ENCODE measurements around the gene RYR1. TPM values are rescaled to one million over a fixed set of nuclear protein-coding genes. Genes with fewer than 3 reads are reported as not detected.

RYR1 gene
- polyA plus RNA-seq, 1 of the 3 experiments (the other 2 are of a cell fraction): under 0.01 TPM

DNA sequence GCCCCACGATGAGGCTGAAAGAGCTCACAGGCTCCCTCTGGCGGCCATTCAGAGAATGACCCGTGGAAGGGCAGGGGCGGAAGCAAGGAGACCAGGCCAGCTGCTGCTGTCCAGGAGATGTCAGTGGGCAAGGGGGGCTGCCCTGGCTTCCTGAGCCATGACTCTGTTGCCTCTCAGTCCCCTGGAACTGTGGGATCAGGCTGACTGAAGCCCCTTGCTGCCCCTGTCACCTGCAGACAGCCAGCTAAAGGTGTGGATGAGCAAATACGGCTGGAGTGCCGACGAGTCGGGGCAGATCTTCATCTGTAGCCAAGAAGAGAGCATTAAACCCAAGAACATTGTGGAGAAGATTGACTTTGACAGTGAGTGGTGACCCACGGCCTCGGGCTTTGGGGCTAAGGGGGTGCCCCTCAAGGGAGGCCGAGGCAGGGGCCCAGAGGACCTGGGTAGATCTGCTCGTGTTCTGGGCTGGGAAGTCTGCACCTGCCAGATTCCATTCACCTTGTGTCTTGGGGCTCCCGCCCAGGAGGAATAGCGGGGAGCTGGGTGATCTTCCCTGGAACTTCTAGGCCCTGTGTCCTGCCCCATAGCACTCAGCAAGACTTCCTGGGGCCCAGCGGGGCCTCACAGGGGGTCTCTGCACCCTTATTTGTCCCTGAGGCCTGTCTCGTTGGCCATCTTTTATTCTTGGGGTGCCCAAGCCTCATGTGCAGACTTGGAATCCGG lies 201.4 kb downstream of the RYR1 start:
- TF ChIP-seq, protein P1, sequence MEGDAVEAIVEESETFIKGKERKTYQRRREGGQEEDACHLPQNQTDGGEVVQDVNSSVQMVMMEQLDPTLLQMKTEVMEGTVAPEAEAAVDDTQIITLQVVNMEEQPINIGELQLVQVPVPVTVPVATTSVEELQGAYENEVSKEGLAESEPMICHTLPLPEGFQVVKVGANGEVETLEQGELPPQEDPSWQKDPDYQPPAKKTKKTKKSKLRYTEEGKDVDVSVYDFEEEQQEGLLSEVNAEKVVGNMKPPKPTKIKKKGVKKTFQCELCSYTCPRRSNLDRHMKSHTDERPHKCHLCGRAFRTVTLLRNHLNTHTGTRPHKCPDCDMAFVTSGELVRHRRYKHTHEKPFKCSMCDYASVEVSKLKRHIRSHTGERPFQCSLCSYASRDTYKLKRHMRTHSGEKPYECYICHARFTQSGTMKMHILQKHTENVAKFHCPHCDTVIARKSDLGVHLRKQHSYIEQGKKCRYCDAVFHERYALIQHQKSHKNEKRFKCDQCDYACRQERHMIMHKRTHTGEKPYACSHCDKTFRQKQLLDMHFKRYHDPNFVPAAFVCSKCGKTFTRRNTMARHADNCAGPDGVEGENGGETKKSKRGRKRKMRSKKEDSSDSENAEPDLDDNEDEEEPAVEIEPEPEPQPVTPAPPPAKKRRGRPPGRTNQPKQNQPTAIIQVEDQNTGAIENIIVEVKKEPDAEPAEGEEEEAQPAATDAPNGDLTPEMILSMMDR (IDR thresholded peaks at IDR 0.05): peak; percentile 91
- TF ChIP-seq SMC3 (IDR thresholded peaks at IDR 0.05; ENCODE audit: low read depth, low read length) (peak; percentile 88), POLR2AphosphoS5 (IDR thresholded peaks at IDR 0.05; ENCODE audit: low read depth, low read length) (no peak; the same call in 1 of the 2 replicates), RAD21 (IDR thresholded peaks at IDR 0.05; ENCODE audit: low read length) (peak; percentile 71), IRF3 (IDR thresholded peaks at IDR 0.05; ENCODE audit: low read depth, low read length) (no peak)
- no peak overlapping the region; a peak in 1 of 4 replicates for H3K4me3 ChIP-seq (ENCODE audit: low read depth in 2 of 2, low read length in 1 of 2)
- WGBS (ENCODE audit: low lambda C conversion rate): 66% methylated on average over 14 of the region's 17 CpGs
- H3K9me2 ChIP-seq: no peaks in the 10 kb centered on the region
- peak; percentile 87 for DNase-seq
- H3K9me3 ChIP-seq: no peaks in the 10 kb centered on the region
- peaks cover 24 to 31% of the 10 kb centered on the region in 2 experiments for H3K36me3 ChIP-seq (replicated peaks in 1 of 2; ENCODE audit: control insufficient read depth in 1 of 2, insufficient read depth in 2 of 2, low read length in 1 of 2)
- H3K9ac ChIP-seq: no peak overlapping the region
- H3K4me1 ChIP-seq (ENCODE audit: control insufficient read depth in 1 of 2, insufficient read depth in 2 of 2, low read depth in 1 of 2, low read length in 1 of 2): no peaks in the 10 kb centered on the region
- ChIA-PET POLR2A (interaction anchor here (1.0 to 1.3 kb wide), 4 partner anchors 13 to 232 kb away, joined by 3 to 8 read pairs (median 5); partner anchors contain the start of gene FAM98C), CTCF (interaction anchor here (0.6 to 8.7 kb wide), 47 partner anchors 8 to 763 kb away, joined by 3 to 73 read pairs (median 4); partner anchors contain the start of genes ACTN4, EIF3K, FAM98C and MRPS12)
- H2AFZ ChIP-seq (ENCODE audit: low read depth): no peak overlapping the region
- H3K4me2 ChIP-seq: no peak overlapping the region
- peaks cover 5% of the 10 kb centered on the region for H3F3A ChIP-seq (replicated peaks; ENCODE audit: insufficient read depth)
- H3K79me2 ChIP-seq (ENCODE audit: insufficient read depth): peaks cover 5% of the 10 kb centered on the region; the same call in 1 of the 2 replicates
- no peak overlapping the region for H3K27ac ChIP-seq (ENCODE audit: low read depth in 2 of 2, low read length in 1 of 2)
- no peaks in the 10 kb centered on the region for H3K27me3 ChIP-seq (ENCODE audit: insufficient read depth)
- no peaks in the 10 kb centered on the region for H4K20me1 ChIP-seq (ENCODE audit: insufficient read depth)

GRCh38 chr19:38635483-38636399 lies 202.2 kb downstream of the RYR1 start:
- Histone ChIP-seq H3K4me1 (ENCODE audit: control insufficient read depth in 1 of 2, insufficient read depth in 2 of 2, low read depth in 1 of 2, low read length in 1 of 2) (no peaks in the 10 kb centered on the region), H3K4me3 (ENCODE audit: low read depth in 2 of 2, low read length in 1 of 2) (no peak overlapping the region), H3K36me3 (replicated peaks in 1 of 2; ENCODE audit: control insufficient read depth in 1 of 2, insufficient read depth in 2 of 2, low read length in 1 of 2) (peaks cover 24 to 27% of the 10 kb centered on the region in 2 experiments), H4K20me1 (ENCODE audit: insufficient read depth) (no peaks in the 10 kb centered on the region), H2AFZ (ENCODE audit: low read depth) (no peak overlapping the region), H3K9ac (no peak overlapping the region), H3K27me3 (ENCODE audit: insufficient read depth) (no peaks in the 10 kb centered on the region), H3K9me3 (no peaks in the 10 kb centered on the region), H3K79me2 (ENCODE audit: insufficient read depth) (peaks cover 5% of the 10 kb centered on the region; the same call in 1 of the 2 replicates), H3K27ac (ENCODE audit: low read depth in 2 of 2, low read length in 1 of 2) (no peak overlapping the region), H3F3A (replicated peaks; ENCODE audit: insufficient read depth) (peaks cover 5% of the 10 kb centered on the region), H3K9me2 (no peaks in the 10 kb centered on the region), H3K4me2 (no peak overlapping the region)
- CTCF ChIA-PET: interaction anchor here (0.7 to 8.7 kb wide), 22 partner anchors 7 to 291 kb away, joined by 3 to 73 read pairs (median 4); partner anchors contain the start of genes ACTN4, EIF3K and FAM98C
- POLR2A ChIA-PET: interaction anchor here (1.3 kb wide), 1 partner anchor 158 kb away, joined by 4 read pairs; no protein-coding TSS in a partner anchor
- DNase-seq: no peak
- WGBS (ENCODE audit: low lambda C conversion rate): 92% methylated on average over 14 of the region's 17 CpGs
- TF ChIP-seq RFX5 (IDR thresholded peaks at IDR 0.05; ENCODE audit: low read length) (no peak), EZH2phosphoT487 (IDR thresholded peaks at IDR 0.05; ENCODE audit: borderline replicate concordance, low read depth) (no peak), ELF1 (IDR thresholded peaks at IDR 0.05) (no peak), GABPA (IDR thresholded peaks at IDR 0.05; ENCODE audit: low read depth) (no peak), IRF3 (IDR thresholded peaks at IDR 0.05; ENCODE audit: low read depth, low read length) (no peak), RCOR1 (IDR thresholded peaks at IDR 0.05; ENCODE audit: low read length) (no peak)
- TF ChIP-seq, protein P1 (IDR thresholded peaks at IDR 0.05): no peak
- TF ChIP-seq, protein P2, sequence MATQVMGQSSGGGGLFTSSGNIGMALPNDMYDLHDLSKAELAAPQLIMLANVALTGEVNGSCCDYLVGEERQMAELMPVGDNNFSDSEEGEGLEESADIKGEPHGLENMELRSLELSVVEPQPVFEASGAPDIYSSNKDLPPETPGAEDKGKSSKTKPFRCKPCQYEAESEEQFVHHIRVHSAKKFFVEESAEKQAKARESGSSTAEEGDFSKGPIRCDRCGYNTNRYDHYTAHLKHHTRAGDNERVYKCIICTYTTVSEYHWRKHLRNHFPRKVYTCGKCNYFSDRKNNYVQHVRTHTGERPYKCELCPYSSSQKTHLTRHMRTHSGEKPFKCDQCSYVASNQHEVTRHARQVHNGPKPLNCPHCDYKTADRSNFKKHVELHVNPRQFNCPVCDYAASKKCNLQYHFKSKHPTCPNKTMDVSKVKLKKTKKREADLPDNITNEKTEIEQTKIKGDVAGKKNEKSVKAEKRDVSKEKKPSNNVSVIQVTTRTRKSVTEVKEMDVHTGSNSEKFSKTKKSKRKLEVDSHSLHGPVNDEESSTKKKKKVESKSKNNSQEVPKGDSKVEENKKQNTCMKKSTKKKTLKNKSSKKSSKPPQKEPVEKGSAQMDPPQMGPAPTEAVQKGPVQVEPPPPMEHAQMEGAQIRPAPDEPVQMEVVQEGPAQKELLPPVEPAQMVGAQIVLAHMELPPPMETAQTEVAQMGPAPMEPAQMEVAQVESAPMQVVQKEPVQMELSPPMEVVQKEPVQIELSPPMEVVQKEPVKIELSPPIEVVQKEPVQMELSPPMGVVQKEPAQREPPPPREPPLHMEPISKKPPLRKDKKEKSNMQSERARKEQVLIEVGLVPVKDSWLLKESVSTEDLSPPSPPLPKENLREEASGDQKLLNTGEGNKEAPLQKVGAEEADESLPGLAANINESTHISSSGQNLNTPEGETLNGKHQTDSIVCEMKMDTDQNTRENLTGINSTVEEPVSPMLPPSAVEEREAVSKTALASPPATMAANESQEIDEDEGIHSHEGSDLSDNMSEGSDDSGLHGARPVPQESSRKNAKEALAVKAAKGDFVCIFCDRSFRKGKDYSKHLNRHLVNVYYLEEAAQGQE (IDR thresholded peaks at IDR 0.05; ENCODE audit: low read depth, low read length): no peak

All from SK-N-SH (cell line).